ENCODE results near the gene BLM.

DNA sequence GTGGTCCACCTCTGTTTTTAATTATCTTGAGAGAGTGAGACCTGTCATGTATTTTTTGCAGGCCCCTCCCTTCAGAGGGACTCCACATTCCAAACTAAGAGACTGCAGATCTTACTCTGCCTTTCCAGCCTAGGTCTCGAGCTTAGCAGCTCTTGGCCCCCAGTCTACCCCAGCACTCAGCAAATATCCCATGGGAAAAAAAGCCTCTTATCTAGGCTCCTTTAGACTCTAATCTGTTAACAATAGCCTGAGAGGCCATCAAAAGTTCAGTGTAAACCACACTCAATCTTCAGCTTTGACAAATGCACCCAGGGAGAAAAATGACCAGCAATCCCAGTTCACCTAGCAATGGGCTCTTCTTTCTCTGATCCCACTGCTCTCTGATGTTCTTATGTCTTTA is 8.6 kb upstream of the BLM start:
- TF ChIP-seq POLR2AphosphoS5 (IDR thresholded peaks at IDR 0.05) (no peak), POLR2A (IDR thresholded peaks at IDR 0.05) (no peak)

Data from breast epithelium (tissue), 3 donors.